Stimulated activated naive CD8-positive, alpha-beta T cell treated with anti-CD3 and anti-CD28 coated beads, Interleukin-15, amount 100 ng/mL, for 72 hours (primary cell): ENCODE results near the gene PABPC1L2A.
"Not testable (repeated sequence)": the region's sequence is repeated elsewhere in the genome, so short reads cannot be mapped to it uniquely, and the experiment has no call there.

Source experiments
- ATAC-seq: fragments of 150-1000 bp; cut with Tn5 transposase; 2 replicates; pipeline ENCODE4 v1.10.0; 2021; ENCODE audit warnings: mild to moderate bottlenecking, moderate library complexity
- DNase-seq, 2 donors: peaks; one replicate each; pipeline ENCODE4 v3.0.0; 2021 to 2022
- H3K27ac Mint-ChIP-seq, 2 donors: one replicate each; pipeline ENCODE4 v1.8.0; 2022; ENCODE audit warnings: mild to moderate bottlenecking in 2 of 2, mixed read lengths in 2 of 2, moderate library complexity in 2 of 2
- H3K27me3 Mint-ChIP-seq: one replicate; pipeline ENCODE4 v1.8.0; 2022; ENCODE audit warnings: mixed read lengths
- H3K4me1 Mint-ChIP-seq: one replicate; pipeline ENCODE4 v1.8.0; 2022; ENCODE audit warnings: mild to moderate bottlenecking, mixed read lengths
- H3K4me3 Mint-ChIP-seq, 2 donors: one replicate each; pipeline ENCODE4 v1.8.0; 2022; ENCODE audit warnings: mild to moderate bottlenecking in 2 of 2, mixed read lengths in 2 of 2, moderate library complexity in 1 of 2
- H3K9me3 Mint-ChIP-seq, 2 donors: one replicate each; pipeline ENCODE4 v1.8.0; 2022; ENCODE audit warnings: mixed read lengths in 2 of 2

PABPC1L2A gene

GRCh38 chrX:73079024-73079562 is at the start of gene PABPC1L2A:
Gene PABPC1L2A (minus strand): TSS chrX:73079512. CDS start chrX:73079386, 126 bp downstream.
- peaks cover 16% of the 10 kb centered on the region for H3K27me3 Mint-ChIP-seq
- H3K4me1 Mint-ChIP-seq, ATAC-seq, H3K9me3 Mint-ChIP-seq, H3K27ac Mint-ChIP-seq, H3K4me3 Mint-ChIP-seq, DNase-seq: not testable (repeated sequence)

DNA sequence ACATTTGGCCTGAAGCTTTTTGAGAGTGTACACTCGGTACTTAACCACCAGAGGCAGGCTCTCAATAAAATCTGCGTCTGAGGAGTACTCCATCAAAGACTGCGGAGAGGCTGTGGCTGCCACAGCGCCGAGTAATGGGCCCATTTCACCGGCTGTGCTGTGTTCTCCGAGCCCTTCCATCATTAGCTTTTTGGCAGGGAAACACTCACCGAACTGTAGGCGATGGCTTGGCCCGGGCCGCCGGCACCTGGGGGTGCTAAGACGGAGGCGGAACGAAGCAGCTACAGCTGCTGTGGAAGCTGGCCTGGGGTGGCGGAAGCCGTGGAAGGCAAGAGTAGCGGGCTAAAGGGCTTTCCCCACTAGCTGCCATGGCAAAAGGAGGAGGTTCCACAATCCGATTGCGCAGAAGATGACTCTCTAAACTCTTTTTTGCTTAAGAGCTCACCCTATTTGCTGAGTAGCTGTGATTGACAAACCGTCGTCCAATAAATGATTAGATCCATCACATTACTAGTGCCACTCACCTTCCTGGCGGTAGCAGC is 48.5 kb upstream of the PABPC1L2A start:
- peak; percentile 5 to 10 for DNase-seq
- H3K27ac Mint-ChIP-seq, result peak overlapping the region in 1 of 2 donors; percentile 61
- ATAC-seq, result peak; percentile 63
- peaks cover 17% of the 10 kb centered on the region for H3K27me3 Mint-ChIP-seq
- no peaks in the 10 kb centered on the region for H3K9me3 Mint-ChIP-seq
- peak overlapping the region; percentile 6 to 56 for H3K4me3 Mint-ChIP-seq
- H3K4me1 Mint-ChIP-seq, result no peaks in the 10 kb centered on the region

DNA sequence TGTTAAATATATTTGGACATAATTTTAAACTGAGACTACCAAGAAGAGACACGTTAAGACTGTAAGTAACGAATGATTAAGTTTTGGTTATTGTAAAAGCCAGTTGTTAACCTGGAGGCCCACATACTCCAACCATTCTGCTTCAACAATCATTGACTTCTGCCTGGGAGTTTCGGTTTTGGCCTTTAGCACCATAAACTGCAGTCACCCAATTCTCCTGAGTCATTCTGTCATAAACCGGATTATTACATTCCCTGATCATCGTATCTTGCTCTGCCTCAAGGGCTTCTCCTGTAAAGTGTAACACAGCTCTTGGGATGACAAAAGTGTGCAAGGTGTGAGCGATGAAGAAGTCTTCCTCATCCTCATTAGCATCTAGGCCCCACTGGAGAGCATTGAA is 46.9 kb upstream of the PABPC1L2A start:
- Mint-ChIP-seq H3K27me3 (peaks cover 17% of the 10 kb centered on the region), H3K4me1 (no peaks in the 10 kb centered on the region), H3K9me3 (no peaks in the 10 kb centered on the region), H3K4me3 (no peak overlapping the region), H3K27ac (no peak overlapping the region)
- ATAC-seq, result no peak
- DNase-seq, result no peak

DNA sequence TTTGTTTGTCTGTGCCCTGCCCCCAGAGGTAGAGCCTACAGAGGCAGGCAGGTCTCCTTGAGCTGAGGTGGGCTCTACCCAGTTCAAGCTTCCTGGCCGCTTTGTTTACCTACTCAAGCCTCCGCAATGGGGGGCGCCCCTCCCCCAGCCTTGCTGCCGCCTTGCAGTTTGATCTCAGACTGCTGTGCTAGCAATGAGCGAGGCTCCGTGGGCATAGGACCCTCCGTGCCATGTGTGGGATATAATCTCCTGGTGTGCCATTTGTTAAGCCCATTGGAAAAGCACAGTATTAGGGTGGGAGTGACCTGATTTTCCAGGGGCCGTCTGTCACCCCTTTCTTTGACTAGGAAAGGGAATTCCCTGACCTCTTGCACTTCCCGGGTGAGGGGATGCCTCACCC is 20.2 kb upstream of the PABPC1L2A start:
- not testable (repeated sequence) for ATAC-seq, H3K4me1 Mint-ChIP-seq, H3K27ac Mint-ChIP-seq, H3K27me3 Mint-ChIP-seq, DNase-seq, H3K4me3 Mint-ChIP-seq
- peaks cover 0 to 15% of the 10 kb centered on the region in 2 donors for H3K9me3 Mint-ChIP-seq

- not testable (repeated sequence) for H3K4me1 Mint-ChIP-seq, H3K27ac Mint-ChIP-seq, H3K4me3 Mint-ChIP-seq, H3K27me3 Mint-ChIP-seq, ATAC-seq, H3K9me3 Mint-ChIP-seq, DNase-seq
Observed at GRCh38 chrX:73086766-73087165, 7.5 kb upstream of the PABPC1L2A start.

- ATAC-seq, H3K27ac Mint-ChIP-seq, DNase-seq, H3K4me1 Mint-ChIP-seq, H3K4me3 Mint-ChIP-seq, H3K9me3 Mint-ChIP-seq: not testable (repeated sequence)
- H3K27me3 Mint-ChIP-seq, result peaks cover 12% of the 10 kb centered on the region
Observed at GRCh38 chrX:73079884-73080283, 572 bp upstream of the PABPC1L2A start.

- not testable (repeated sequence) for H3K9me3 Mint-ChIP-seq, H3K4me1 Mint-ChIP-seq, DNase-seq, ATAC-seq, H3K27ac Mint-ChIP-seq, H3K4me3 Mint-ChIP-seq
- H3K27me3 Mint-ChIP-seq, result peaks cover 21% of the 10 kb centered on the region
Observed at GRCh38 chrX:73078597-73078996, 715 bp downstream of the PABPC1L2A start.

DNA sequence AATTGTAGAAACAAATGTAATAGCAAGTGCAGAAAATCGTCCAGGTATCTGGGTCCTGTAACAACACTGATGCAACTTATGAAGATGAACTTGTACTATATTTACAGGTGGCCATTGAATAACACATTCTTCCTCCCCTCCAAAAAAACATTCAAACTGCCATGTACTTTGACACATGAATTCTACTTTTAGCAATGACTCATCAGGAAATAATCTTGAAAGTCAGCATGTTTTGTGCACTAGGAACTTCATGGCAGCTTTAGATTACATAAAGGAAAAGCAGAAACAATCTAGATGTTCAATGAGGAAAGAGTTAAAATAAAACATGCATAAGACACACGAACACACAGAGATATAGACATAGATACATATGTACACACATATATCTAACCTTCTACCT is 2.5 kb downstream of the PABPC1L2A start:
- Mint-ChIP-seq H3K27me3 (peaks cover 25% of the 10 kb centered on the region), H3K9me3 (no peaks in the 10 kb centered on the region), H3K27ac (no peak overlapping the region), H3K4me3 (no peak overlapping the region), H3K4me1 (no peaks in the 10 kb centered on the region)
- ATAC-seq, result no peak
- no peak for DNase-seq

DNA sequence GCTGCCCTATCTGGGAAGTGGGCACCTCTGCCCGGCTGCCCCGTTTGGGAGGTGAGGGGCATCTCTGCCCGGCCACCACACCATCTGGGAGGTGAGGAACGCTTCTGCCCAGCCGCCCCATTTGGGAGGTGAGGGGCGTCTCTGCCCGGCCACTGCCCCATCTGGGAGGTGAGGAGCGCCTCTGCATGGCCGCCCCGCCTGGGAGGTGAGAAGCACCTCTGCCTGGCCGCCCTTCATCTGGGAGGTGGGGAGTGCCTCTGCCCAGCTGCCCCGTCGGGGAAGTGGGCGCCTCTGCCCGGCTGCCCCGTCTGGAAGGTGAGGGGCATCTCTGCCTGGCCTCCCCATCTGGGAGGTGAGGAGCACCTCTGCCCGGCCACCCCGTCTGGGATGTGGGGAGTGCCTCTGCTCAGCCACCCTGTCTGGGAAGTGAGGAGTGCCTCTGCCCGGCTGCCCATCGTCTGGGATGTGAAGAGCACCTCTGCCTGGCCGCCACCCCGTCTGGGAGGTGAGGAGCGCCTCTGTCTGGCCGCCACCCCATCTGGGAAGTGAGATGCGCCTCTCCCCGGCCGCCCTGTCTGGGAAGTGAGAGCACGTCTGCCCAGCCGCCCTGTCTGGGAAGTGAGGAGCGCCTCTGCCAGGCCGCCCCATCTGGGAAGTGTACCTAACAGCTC is 9.8 kb downstream of the PABPC1L2A start:
- Mint-ChIP-seq H3K27ac (no peak overlapping the region), H3K9me3 (no peaks in the 10 kb centered on the region), H3K4me1 (no peaks in the 10 kb centered on the region), H3K27me3 (peaks cover 13% of the 10 kb centered on the region), H3K4me3 (no peak overlapping the region)
- DNase-seq (no peak), ATAC-seq (no peak)

DNA sequence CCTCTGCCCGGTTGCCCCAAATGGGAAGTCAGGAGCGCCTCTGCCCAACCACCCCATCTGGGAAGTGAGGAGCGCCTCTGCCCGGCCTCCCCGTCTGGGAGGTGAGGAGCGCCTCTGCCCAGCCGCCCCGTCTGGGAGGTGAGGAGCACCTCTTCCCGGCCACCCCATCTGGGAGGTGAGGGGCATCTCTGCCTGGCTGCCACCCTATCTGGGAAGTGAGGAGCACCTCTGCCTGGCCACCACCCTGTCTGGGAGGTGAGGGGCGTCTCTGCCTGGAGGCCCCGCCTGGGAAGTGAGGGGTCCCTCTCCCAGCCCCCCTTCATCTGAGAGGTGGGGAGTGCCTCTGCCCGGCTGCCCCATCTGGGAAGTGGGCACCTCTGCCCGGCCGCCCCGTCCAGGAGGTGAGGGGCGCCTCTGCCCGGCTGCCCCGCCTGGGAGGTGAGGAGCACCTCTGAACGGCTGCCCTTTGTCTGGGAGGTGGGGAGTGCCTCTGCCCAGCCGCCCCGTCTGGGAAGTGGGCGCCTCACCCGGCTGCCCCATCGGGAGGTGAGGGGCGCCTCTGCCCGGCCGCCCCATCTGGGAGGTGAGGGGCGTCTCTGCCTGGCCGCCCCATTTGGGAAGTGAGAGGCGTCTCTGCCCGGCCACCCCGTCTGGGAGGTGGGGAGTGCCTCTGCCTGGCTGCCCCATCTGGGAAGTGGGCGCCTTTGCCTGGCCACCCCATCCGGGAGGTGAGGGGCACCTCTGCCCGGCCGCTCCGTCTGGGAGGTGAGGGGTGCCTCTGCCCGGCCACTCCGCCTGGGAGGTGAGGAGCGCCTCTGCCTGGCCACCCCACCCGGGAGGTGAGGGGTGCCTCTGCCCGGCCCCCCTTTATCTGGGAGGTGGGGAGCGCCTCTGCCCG is 10.6 kb downstream of the PABPC1L2A start:
- Mint-ChIP-seq H3K27ac (no peak overlapping the region), H3K4me1 (no peaks in the 10 kb centered on the region), H3K27me3 (peaks cover 5% of the 10 kb centered on the region), H3K9me3 (no peaks in the 10 kb centered on the region), H3K4me3 (no peak overlapping the region)
- DNase-seq (no peak), ATAC-seq (peak; percentile 45)

DNA sequence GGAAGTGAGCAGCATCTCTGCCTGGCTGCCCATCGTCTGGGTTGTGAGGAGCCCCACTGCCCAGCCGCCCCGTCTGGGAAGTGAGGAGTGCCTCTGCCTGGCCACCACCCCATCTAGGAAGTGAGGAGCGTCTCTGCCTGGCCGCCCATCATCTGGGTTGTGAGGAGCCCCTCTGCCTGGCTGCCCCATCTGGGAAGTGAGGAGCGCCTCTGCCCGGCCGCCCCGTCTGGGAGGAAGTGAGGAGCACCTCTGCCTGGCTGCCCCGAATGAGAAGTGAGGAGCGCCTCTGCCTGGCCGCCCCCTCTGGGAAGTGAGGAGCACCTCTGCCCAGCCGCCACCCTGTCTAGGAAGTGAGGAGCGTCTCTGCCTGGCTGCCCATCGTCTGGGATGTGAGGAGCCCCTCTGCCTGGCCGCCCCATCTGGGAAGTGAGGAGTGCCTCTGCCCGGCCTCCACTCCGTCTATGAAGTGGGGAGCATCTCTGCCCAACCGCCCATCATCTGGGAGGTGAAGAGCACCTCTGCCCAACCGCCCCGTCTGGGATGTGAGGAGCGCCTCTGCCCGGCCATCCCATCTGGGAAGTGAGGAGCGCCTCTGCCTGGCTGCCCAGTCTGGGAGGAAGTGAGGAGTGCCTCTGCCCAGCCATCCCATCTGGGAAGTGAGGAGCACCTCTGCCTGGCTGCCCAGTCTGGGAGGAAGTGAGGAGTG is 11.4 kb downstream of the PABPC1L2A start:
- not testable (repeated sequence) for H3K4me3 Mint-ChIP-seq, ATAC-seq

DNA sequence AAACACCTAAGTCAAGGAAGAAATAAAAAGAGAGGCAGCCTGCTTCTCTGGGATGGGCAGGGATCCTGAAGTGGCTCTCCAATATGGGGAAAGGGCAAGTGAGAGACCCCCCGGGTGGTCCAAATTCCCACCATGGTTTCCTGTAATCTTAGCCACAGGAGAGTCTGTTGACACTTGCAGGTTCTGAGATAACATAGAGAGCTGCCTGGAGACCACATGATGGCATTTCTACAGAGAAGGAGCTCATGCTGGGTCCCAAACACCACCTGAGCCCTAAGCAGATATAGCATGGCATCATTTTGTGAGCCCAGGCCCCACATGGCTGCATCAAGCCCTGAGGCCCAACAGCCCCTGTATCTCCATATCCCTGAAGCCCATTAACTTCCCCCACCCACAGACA is 50.4 kb downstream of the PABPC1L2A start:
- Mint-ChIP-seq H3K27ac (no peak overlapping the region), H3K27me3 (peaks cover 7% of the 10 kb centered on the region), H3K9me3 (peaks cover 10 to 23% of the 10 kb centered on the region in 2 donors), H3K4me1 (no peaks in the 10 kb centered on the region), H3K4me3 (no peak overlapping the region)
- ATAC-seq (no peak), DNase-seq (no peak)

More for the DNA sequence above, 11.4 kb downstream of the PABPC1L2A start:
- not testable (repeated sequence) for H3K4me1 Mint-ChIP-seq, H3K9me3 Mint-ChIP-seq, H3K27ac Mint-ChIP-seq, H3K27me3 Mint-ChIP-seq, DNase-seq
